DND-41 (cell line): ENCODE data around the gene INTS13.
"Not testable (repeated sequence)": the region's sequence is repeated elsewhere in the genome, so short reads cannot be mapped to it uniquely, and the experiment has no call there.

Experiments
- CTCF ChIP-seq: IDR thresholded peaks from 2 replicates; pipeline ENCODE4 v1.5.1; 2012; ENCODE audit warnings: borderline replicate concordance, low read length, moderate library complexity, mild to moderate bottlenecking; ENCODE audit not compliant: poor library complexity, severe bottlenecking; ENCODE audit errors: extremely low read depth
- EZH2 ChIP-seq: IDR thresholded peaks from 3 replicates; pipeline ENCODE4 v1.6.1; 2012; ENCODE audit warnings: borderline replicate concordance, low read depth, mild to moderate bottlenecking, moderate library complexity, low read length, inconsistent platforms; ENCODE audit not compliant: severe bottlenecking

GRCh38 chr12:26903396-26903795 lies 34.4 kb downstream of the INTS13 start:
- not testable (repeated sequence) for TF ChIP-seq CTCF, EZH2
